GM21381 (cell line): ENCODE measurements around the gene TESK1.
A peak's percentile ranks its signal among the peaks of the same experiment; 100 is the strongest.
"Not testable (repeated sequence)": the region's sequence is repeated elsewhere in the genome, so short reads cannot be mapped to it uniquely, and the experiment has no call there.

Experiments
- ATAC-seq: cut with Tn5 transposase; IDR thresholded peaks from one replicate; pipeline ENCODE4 v1.9.1; 2021; ENCODE audit warnings: mild to moderate bottlenecking, moderate library complexity; ENCODE audit not compliant: unreplicated experiment

TESK1 gene

DNA sequence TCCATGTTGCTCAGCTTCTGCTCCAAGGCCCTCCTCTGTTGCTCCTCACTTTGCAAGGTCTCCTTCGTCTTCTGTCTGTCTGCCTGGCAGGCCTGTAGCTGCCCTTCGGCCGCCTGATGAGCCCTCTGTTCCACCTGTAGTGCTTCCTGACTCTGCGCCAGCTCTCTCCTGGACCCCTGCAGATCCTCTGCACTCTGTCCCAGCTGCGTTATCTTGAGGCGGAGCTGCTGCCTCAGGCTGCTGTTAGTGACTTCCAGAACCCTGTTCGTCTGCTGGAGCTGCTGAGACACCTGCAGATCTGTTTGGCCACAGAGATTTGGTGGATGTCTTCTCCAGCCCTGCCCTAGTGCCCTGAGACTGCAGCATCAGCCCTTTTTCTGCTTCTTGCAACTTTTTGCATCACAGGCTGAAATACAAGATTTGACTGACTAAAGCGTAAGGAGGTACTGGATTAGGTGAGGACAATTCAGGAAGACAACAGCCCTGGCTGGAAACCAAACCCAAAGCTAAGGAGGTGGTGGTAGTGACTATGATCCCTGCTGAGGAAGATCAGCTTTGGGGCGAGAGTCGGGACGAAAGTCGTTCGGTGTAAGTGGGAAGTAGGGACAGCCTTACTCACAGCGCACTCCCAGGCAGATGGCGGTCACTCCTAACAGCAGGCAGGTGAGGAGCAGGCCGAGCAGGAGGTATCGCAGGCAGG is 11.1 kb downstream of the TESK1 start:
- ATAC-seq, result no peak

DNA sequence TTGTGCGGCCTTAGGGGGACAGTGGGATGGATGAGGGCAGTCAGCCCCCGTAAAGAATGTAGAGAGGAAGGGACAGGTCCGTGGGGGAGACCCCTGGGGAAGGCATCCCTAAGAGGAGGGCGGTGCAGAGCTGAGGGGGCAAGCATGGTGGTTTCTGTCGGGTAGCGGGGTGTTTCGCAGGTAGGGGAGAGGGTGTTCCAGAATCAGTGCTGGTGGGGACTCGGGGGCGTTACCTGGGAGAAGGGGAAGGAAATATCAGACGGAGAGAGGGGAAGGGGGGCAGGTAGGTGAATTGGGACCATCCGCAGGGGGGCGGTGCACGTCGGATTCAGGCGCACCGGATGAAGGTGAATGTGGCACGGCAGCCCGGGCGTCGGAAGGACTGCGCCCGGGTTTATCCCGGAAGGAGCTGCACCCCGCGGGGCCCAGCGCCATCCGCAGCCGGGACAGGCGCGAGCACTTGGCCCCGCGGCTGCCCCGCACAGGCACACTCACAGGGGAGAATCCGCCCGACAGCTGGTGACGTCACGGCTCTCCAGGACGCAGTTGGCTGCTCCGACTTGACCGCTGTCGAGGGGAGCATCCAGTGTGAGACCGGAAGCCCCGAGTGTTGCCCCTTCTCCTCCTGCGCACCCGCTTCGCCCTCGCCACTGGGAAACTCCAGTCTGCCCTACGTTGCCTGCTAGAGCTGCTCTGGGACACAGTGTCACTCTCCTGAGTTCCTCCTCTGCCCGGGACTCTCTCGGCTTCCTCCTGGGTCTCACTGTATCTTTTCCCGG is 11.8 kb downstream of the TESK1 start:
- ATAC-seq, result peak; percentile 39

DNA sequence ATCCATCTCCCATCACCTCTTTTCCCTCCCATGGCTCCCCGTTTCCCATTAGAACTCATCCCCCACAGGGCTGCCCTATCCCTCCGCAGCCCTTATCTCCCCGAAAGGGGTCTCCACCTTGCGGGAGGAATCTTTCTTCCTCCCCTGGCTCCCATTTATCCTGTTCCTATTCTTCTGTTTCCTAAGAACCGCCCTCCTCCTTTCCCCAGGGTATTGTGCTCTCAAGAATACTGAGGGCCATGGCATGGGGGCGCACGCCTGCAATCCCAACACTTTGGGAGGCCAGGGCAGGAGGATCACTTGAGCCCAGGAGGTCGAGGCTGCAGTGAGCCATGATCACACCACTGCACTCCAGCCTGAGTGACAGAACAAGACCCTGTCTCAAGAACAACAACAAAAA is 12.5 kb downstream of the TESK1 start:
- no peak for ATAC-seq

DNA sequence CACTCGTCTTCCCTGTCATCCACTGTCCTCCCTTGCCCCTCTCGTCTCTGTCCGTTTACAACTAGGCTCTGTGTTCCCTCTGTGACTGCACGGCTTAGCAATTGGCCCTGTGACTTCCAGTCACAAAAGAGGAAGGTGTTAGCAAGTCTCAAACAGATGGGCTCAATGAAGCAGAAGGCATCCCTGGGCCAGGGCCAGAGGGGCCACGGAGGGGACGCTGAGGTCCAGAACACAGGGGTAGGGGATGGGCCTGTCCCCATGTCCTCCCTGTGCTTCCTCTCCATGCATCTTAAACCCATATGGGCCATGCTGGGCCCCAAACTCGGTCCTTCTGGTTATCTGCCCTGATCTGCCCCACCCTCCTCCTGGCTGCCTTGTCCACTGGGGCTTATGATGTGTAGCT is 13.3 kb downstream of the TESK1 start, which contains the start of gene CD72:
Gene CD72 (minus strand): TSS at position 89 of the 403 bp plus-strand sequence. CDS start 110 bp downstream, outside the sequence.
- no peak for ATAC-seq

DNA sequence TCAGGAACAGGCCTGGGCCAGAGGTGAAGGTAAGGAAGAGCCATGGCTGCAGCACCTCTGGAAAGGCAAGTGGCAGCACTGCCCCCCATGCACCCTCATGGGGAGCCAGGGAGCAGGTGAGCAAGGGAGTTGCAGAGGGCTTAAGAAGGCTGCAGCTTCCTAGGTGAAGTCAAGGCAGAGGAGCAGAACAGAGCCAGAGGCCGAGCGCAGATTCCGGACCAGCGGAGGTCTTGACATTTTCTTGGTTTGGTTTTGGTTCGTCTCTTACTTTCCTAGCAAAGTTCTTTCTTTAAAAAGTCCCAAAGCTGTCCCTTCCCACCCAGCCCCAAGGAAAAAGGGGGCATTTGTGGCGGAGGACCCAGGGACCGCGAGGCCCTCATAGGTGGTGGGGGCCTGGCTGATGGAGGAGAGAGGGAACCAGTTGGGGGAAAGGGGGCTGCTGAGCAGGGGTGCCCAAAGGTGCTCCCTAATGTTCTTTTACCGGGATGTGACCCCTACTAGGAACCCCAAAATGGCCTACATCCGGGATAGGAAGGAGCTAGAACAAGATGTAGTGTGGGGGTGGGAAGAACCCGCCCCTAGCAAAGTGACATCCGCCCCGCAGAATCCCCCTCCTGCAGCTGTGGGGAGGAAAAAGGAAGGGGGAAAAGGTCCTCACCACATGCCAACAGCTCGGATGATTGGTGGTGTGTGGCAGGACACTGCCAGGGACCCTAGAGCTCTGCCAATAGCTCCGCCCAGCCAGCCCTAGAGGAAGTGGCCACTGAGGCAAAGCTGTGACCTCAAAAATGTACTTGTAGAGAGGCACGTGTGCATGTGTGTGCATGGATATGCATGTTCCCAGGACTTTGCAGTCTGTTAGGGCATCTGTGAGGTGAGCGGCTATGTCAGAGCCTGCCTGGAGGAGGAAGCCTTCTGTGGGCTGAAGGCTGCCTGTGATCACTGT is 14.1 kb downstream of the TESK1 start:
- ATAC-seq, result peak; percentile 40

DNA sequence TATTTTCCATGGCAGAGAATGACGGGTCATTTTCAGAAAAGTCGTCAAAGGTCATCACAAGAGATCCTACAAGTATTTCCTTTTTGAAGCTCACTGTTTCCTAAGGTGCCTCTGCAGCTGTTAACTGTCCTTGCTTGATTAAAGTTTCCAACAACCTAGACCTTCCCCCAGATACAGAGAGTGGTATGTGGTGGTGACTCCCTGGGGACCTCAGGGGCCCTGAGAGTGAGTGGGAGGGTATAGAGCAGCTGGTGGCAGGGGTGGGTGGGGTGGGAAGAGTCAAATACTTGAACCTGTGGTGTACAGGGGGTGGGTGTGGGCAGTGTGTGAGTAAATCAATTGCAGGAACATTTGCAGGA is 14.7 kb downstream of the TESK1 start:
- peak; percentile 45 for ATAC-seq

DNA sequence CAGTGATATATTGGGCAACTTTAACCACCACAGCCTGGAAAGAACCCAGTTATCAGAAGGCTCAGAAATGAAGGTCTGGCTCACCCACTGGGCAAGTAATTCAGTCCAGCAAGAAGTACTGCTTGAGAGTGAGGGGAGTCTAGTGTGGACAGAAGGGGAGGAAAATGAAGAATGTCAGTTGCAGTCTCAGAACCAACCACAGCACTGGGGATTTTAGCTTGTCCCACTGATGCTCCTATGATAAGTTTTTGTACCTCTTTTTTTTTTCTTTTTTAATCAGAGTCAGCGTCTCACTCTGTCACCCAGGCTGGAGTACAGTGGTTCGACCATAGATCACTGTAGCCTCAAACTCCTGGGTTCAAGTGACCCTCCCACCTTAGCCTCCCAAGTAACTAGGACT is 22.5 kb downstream of the TESK1 start:
- ATAC-seq, result no peak

DNA sequence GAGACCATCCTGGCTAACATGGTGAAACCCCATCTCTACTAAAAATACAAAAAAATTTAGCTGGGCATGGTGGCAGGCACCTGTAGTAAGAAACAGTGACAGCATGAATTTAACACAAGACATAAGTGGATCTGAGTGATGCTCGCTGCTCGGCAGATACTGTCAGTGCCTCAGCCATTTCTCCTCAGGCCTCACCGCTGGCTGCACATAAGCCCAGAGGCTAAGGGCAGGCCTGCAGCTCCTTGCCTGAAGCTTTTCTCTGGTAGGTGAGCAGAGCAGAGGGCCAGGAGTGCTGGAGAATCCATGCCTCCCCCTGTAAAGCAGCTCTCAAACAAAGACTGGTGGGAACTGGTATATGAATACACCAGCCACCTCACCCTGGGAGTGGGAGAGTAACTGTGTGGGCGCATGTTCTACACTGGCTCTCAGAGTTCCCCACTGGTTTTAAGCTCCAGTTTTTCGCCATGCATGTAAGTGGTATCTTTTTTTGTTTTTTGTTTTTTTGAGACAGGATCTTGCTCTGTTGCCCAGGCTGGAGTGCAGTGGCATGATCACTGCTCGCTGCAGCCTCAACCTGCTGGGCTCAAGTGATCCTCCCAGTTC is 23.4 kb downstream of the TESK1 start:
- ATAC-seq, result no peak

DNA sequence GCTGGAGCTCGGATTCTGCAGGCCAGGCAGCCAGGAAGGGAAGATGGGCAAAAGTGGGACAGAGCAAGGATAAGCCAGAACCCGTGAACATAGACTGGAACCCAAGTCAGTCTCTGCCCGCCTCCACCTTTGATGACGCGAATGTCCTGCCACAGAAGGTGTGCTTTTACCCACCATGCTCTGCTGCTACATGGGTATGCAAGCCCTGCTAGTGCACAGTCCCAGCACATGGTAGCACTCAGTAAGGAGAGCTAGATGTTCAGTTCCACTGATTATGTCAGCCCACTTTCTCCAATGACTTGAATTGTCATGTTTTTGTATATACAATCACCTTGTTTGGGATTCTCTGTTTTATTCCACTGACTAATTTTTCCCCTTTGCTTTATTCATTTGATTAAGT is 24.5 kb downstream of the TESK1 start:
- no peak for ATAC-seq

DNA sequence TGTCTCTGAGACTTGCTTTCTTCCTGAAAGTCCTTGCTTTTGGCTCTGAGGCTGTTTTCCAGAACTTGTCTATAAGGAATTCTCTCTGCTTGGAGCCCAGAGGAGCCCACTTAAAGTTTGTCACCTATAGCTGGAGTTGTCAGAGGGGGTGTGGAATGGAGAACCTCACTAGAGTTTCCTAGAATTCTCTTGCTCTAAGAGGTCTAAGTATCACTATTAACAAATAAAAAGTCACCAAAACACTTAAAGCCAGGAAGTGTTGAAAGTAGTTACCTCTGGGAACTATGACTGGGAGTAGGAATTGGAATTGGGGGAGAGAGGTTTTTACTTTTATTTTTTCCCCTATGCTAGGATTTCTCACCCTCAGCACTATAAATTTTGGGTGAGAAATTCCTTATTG is 30.7 kb downstream of the TESK1 start:
- ATAC-seq, result no peak

DNA sequence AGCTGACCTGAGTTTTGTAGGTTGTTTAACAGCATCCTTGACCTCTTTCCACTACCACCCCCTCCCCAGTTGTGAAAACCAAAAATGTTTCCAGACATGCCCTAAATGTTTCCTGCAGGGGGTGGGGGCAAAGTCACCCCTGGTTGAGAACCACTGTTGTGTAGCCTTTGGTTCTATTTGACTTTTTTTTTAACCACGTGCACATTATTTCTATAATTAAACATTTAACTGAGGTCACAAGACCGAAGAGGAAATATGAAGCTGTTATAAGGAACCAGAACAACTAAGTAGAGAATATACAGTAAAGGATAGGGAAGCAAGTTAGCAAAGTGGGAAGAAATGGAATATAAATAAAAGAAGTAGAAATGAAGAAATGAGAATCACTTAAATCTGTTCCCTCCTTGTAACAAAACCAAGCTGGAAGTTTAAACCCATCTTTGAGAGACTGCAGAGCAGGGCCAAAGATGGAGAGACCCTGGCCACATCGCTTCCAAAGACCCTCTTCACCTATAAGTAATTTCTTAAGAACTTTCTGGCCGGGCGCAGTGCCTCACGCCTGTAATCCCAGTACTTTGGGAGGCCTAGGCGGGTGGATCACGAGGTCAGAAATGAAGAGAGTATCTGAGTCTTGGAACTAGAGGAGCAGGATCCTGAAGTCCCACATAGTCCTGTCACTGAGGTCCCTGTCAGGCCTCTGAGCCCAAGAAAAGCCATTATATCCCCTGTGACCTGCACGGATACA is 31.2 kb downstream of the TESK1 start:
- no peak for ATAC-seq

DNA sequence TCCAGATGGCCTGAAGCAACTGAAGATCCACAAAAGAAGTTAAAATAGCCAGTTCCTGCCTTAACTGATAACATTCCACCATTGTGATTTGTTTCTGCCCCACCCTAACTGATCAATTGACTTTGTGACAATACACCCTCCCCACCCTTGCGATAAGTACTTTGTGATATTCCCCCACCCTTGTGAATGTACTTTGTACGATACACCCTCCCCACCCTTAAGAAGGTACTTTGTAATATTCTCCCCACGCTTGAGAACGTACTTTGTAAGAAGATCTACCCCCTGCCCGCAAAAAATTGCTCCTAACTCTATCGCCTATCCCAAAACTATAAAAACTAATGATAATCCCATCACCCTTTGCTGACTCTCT is 31.8 kb downstream of the TESK1 start:
- ATAC-seq, result not testable (repeated sequence)

DNA sequence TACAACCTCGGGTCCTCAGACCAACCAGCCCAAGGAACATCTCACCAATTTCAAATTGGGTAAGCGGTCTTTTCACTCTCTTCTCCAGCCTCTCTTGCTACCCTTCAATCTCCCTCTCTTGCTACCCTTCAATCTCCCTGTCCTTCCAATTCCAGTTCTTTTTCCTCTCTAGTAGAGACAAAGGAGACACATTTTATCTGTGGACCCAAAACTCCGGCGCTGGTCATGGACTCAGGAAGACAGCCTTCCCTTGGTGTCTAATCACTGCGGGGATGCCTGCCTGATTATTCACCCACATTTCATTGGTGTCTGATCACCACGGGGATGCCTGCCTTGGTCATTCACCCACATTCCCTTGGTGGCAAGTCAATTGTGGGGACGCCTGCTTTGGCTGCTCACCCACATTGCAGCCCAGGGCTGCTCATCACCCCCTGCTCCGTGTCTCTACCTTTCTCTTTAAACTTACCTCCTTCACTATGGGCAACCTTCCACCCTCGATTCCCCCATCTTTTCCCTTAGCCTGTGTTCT is 32.4 kb downstream of the TESK1 start:
- not testable (repeated sequence) for ATAC-seq

DNA sequence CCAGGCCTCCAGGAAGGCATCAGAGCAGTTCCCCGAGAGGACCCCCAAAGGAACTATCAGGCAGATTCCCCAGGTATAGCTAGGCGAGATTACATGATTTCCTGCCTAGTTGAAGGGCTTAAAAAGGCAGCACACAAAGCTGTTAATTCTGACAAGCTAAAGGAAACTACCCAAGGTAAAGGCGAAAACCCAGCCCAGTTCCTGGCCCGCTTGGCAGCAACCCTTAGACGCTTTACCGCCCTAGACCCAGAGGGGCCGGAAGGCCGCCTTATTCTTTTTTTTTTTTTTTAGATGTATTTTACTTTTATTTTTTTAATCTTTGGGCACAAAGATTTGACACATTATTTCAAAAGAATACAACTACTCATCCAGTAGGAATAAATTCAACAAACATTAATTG is 33.7 kb downstream of the TESK1 start:
- not testable (repeated sequence) for ATAC-seq

DNA sequence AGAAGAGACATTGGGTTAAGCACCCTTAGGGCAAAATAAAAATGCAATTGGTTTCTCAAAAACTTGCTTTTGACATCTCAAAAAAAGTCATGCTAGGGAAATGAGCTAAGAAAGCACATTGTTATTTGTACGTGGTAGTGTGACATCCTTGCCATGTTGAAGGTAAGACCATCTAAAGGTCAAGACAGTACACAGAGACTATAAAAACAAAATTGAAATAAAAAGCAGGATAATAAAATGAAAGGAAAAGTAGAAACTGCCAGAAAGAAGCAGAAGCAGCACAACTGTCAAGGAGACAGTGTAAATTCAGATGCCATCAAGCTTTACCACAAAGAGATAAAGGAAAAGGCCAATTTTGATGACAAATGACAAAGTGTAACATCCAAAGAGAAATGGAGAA is 34.2 kb downstream of the TESK1 start:
- ATAC-seq, result not testable (repeated sequence)

DNA sequence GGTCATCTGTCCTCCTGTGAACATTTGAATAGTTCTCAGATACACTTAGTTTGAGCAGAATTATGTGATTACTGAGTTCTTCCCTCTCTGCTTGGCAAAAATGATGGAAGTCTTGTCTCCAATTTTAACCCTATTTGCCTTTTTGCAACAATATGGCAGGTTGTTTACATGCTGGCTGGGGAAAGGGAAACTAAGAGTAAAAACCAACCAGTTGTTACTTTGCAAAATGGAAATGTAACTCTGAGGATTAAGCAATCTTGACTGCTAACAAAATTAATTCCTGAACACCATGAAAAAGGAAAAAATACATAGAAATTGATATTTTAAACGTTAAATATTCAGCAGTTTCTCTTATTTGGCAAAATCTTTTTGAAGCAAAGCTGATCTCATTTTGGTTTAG is 34.6 kb downstream of the TESK1 start:
- ATAC-seq, result no peak

DNA sequence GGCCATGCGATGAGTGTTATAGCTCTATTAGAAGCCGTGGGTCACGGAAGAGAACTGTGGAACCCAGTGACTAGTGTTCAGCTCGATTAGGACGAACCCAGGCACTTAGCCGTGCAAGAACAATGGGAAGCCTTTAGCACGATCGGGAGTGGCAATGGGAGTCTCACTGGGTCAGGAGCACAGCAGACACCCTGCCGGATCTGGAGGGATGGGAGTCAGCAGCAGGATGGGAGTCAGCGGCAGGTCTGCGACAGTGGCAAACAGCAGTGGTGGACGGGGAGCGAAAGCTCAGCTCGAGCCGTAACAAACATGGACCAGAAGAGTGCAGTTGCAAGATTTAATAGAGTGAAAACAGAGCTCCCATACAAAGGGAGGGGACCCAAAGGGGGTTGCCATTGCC is 35.4 kb downstream of the TESK1 start:
- ATAC-seq, result not testable (repeated sequence)

DNA sequence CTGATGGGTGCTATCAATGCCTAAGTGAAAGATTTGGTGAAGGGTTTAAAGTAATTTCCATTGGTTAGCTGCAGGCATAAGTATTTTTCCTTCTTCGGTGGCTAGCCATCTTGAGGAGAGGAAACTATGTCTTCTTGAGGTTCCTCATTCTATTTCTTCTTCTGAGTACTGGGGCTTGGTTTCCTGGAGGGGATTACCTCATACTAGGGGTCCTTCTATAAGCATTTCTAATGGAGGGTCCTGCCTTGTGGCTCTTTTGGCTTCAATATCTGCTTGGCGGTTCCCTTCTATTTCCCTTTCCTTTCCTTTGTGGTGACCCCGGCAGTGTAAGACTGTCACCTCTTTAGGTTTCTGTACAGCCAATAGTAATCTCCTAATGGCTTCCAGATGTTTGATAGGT is 36.4 kb downstream of the TESK1 start:
- ATAC-seq, result not testable (repeated sequence)

DNA sequence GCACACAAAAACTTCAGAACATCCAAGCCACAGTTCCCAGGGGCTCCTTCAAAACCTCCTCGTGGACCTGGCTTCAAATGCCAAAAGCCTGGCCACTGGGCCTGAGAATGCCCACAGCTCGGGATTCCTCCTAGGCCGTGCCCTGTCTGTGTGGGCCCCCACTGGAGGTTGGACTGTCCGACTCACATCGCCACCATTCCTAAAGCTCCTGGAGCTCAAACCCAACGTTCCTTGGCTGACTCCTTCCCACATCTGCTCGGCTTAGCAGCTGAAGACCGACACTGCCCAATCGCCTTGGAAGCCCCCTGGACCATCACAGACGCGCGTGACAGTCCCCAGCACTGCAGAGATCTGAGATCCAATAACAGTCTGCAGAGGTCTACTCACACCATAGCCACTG is 38.0 kb downstream of the TESK1 start:
- ATAC-seq, result no peak

DNA sequence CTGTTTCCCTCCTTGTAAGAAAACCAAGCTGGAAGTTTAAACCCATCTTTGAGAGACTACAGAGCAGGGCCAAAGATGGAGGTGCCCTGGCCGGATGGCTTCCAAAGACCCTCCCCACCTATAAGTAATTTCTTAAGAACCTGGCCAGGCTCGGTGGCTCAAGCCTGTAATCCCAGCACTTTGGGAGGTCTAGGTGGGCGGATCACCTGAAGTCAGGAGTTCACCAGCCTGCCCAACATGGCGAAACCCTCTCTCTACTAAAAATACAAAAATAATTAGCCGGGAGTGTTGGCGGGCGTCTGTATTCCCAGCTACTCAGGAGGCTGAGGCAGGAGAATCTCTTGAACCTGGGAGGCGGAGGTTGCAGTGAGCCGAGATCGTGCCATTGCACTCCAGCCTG is 40.7 kb downstream of the TESK1 start:
- ATAC-seq, result not testable (repeated sequence)
